ENCODE measurements around the gene CDKN2A. TPM values are rescaled to one million over a fixed set of nuclear protein-coding genes. Genes with fewer than 3 reads are reported as not detected.
"Not testable (repeated sequence)": the region's sequence is repeated elsewhere in the genome, so short reads cannot be mapped to it uniquely, and the experiment has no call there.

CDKN2A gene
- polyA plus RNA-seq, 1 donor: 0.35 TPM

DNA sequence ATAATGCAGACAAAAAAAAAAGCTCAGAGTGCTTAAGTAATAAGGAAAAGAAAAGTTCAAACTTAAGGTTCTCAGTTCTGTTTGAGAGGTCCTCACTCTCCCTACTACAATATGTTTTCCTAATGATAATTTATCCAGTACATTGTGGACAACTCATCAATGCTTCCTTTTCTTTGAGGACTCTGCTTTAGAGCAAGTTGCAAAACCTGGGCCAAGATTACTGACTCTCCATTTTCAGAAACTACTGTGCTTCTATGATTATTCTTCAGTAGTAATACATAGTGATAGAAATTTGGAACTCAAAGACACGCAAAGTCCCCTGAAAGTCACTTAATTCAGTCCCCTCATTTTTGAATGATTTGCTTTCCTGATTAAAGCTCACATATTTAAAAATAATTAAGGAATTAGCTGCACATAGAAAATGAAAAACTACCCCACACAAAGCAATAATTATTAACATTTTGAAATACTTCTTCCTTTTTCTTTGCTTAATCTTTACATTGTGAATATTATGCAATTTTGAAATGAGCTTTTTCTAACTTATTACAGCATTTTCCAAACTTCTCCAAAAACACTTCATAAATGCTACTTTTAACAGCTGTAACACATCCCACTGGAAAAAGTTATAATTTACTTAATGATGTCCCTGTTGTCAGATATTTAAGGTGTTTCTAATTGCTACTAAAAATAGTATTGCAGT is 11.2 kb downstream of the CDKN2A start:
- DNase-seq: no peak

- no peak for DNase-seq
Measured at GRCh38 chr9:21982391-21982790, 11.8 kb downstream of the CDKN2A start.

DNA sequence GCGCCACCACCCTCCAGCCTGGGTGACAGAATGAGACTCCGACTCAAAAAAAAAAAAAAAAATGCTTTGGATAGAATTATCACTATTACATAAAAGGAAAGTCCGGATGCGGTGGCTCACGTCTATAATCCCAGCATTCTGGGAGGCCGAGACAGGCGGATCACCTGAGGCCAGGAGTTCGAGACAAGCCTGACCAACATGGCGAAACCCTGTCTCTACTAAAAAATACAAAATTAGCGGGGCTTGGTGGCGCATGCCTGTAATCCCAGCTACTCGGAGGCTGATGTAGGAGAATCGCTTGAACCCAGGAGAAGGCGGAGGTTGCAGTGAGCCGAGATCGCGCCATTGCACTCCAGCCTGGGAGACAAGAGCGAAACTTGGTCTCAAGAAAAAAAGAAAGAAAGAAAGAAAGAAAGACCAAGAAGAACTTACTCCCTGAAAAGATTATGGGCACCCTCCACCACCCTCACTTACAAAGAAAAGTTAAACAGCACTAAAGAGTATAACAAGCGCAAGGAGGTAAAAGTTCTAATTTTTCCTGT is 17.8 kb downstream of the CDKN2A start:
- no peak for DNase-seq

DNA sequence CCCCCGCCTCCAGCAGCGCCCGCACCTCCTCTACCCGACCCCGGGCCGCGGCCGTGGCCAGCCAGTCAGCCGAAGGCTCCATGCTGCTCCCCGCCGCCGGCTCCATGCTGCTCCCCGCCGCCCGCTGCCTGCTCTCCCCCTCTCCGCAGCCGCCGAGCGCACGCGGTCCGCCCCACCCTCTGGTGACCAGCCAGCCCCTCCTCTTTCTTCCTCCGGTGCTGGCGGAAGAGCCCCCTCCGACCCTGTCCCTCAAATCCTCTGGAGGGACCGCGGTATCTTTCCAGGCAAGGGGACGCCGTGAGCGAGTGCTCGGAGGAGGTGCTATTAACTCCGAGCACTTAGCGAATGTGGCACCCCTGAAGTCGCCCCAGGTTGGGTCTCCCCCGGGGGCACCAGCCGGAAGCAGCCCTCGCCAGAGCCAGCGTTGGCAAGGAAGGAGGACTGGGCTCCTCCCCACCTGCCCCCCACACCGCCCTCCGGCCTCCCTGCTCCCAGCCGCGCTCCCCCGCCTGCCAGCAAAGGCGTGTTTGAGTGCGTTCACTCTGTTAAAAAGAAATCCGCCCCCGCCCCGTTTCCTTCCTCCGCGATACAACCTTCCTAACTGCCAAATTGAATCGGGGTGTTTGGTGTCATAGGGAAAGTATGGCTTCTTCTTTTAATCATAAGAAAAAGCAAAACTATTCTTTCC is 19.3 kb downstream of the CDKN2A start:
- no peak for DNase-seq

DNA sequence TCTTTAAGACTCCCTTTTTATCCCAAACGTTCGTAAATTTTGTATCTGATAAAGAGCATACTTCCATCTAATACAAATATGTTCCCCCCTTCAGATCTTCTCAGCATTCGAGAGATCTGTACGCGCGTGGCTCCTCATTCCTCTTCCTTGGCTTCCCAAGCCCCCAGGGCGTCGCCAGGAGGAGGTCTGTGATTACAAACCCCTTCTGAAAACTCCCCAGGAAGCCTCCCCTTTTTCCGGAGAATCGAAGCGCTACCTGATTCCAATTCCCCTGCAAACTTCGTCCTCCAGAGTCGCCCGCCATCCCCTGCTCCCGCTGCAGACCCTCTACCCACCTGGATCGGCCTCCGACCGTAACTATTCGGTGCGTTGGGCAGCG is 19.9 kb downstream of the CDKN2A start:
- DNase-seq: no peak

GRCh38 chr9:21972361-21972760 is 21.8 kb downstream of the CDKN2A start:
- no peak for DNase-seq

DNA sequence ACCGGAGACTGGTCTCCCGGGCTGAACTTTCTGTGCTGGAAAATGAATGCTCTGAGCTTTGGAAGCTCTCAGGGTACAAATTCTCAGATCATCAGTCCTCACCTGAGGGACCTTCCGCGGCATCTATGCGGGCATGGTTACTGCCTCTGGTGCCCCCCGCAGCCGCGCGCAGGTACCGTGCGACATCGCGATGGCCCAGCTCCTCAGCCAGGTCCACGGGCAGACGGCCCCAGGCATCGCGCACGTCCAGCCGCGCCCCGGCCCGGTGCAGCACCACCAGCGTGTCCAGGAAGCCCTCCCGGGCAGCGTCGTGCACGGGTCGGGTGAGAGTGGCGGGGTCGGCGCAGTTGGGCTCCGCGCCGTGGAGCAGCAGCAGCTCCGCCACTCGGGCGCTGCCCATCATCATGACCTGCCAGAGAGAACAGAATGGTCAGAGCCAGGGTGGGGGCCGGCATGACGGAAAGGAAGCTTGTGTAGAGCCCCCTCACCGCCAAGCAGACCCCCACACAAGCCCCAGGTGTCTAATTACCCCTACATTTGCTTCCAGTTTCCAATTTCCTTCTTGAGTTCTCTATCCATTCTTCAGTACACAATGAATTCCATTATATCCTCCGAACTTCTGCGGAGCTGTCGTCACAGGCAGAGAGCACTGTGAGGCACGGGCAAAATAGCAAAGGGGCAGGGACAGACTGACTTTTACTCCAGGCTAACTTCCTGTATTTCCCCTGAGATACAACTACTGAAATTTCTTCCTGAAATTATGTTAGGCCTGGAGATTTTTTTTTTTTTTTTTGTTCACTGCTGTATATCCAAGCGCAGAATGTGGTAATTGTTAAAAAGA is 23.2 kb downstream of the CDKN2A start:
- DNase-seq: no peak

DNA sequence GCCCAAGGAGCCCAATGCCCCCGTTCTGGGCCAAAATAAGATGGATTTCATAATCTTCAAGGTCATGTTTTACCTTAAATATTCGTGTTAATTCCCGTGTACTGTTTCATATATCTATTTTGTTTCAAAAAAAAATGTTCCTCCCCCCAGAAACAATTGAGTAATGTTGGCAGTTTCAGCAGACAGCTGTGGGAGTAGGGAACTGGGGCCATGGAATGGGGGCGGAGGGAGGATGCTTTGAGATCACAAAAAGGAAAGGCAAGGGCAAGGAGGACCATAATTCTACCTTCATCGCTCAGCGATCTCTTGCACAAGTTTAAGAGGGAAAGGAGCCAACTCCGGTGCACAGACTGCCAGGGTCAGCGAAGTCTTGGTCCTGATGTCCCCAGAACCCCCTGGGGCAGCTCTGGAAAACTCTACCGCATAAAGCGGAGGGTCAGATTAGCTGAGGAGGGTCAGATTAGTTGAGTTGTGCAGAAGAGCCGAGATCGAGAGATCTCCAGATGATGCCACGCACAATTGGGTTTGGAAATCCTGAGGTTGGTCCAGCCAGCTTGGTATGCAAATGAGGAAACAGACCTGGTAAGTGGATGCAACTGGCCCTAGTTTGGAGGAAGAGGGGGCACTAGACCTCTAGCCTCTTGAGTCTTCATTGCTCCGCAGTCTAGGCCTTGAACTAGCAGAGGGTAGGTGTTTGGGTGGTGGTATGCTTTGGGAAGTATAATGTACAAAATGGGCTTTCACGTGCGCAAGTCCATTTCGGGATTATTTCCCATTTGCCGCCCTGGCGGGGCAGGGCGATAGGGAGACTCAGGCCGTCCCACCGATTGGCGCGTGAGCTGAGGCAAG is 24.0 kb downstream of the CDKN2A start:
- DNase-seq: no peak

GRCh38 chr9:21969011-21969940 is 24.9 kb downstream of the CDKN2A start:
- no peak for DNase-seq

GRCh38 chr9:21968331-21969010 is 25.7 kb downstream of the CDKN2A start:
- DNase-seq: no peak

DNA sequence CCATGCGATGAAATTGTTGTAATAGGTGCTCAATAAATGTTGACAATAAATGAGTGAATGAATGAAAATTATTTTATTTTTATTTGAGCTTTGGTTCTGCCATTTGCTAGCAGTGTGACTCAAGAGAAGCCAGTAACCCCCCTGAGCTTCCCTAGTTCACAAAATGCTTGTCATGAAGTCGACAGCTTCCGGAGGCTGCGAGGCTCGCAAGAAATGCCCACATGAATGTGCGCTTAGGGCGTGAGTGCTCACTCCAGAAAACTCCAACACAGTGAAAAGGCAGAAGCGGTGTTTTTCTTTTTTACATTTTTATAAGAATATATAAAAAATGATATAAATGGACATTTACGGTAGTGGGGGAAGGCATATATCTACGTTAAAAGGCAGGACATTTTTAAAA is 26.5 kb downstream of the CDKN2A start:
- no peak for DNase-seq

- DNase-seq: no peak
Measured at GRCh38 chr9:21967169-21967568, 27.0 kb downstream of the CDKN2A start.

DNA sequence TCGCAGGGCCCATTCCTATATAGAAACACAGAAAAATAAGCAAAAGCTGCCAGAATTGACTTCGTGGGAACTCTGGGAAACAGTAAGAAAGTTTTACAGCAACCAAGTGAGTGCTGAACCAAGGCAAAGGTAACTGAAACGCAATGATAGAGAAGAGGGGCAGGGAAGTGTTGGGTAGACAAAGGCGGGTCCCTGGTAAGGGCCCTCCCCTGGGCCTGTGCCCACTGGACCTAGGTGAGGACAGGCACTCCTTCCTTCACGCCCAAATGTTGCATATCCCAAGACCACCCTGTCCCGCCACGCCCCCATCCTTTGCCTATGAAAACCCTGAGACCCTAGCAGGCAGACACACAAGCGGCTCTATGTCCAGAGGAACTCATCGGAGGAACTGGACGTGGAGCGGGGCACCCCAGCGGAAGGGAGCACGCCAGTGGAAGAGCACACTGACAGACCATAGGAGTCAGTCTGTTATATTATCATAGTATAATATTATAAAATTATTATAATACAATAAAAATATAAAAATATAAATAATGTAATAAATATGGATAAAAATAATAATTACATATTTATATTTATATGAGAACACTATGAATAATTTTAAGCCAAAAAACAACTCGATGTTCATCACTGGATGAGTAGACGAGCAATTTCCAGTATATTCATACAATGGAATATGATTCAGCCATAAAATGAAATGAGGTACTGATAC is 27.9 kb downstream of the CDKN2A start:
- DNase-seq: no peak

GRCh38 chr9:21965401-21965951 is 28.7 kb downstream of the CDKN2A start:
- DNase-seq: no peak

- no peak for DNase-seq
Measured at GRCh38 chr9:21964925-21965385, 29.2 kb downstream of the CDKN2A start.

DNA sequence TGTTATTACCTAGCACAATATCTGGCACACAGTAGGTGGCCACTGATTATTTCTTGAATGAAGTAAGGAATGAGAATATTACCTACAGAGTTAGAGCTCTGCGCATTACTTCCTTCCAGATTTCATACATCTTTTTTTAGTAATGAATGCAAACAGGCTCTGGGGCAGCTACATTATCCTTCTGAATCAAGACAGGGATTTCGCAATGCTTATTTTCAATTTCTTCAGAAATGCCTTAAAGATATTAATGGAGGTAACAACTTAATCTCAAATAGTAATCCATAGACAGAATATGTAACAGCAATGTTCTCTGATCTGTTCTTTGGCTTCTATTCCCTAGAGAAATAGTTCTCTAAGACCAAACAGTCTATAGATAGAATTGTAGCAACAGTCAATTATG is 32.6 kb downstream of the CDKN2A start:
- no peak for DNase-seq

- DNase-seq: not testable (repeated sequence)
Measured at GRCh38 chr9:21959268-21959667, 34.9 kb downstream of the CDKN2A start.

DNA sequence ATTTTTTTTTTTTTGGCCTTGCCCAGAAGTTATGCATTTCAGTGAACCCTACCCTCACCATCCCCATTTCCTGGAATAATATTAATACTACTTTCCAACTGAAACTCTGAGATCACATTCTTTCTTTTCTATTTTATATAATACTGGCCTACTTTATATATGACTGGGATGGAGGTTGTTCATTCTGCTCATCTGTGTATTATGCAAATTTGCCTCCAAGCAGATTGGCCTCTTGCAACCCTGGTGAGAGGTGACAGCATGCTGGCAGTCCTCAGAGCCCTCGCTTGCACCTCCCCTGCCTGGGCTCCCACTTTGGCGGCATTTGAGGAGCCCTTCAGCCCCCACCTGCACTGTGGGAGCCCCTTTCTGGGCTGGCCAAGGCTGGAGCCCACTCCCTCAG is 35.4 kb downstream of the CDKN2A start:
- no peak for DNase-seq

DNA sequence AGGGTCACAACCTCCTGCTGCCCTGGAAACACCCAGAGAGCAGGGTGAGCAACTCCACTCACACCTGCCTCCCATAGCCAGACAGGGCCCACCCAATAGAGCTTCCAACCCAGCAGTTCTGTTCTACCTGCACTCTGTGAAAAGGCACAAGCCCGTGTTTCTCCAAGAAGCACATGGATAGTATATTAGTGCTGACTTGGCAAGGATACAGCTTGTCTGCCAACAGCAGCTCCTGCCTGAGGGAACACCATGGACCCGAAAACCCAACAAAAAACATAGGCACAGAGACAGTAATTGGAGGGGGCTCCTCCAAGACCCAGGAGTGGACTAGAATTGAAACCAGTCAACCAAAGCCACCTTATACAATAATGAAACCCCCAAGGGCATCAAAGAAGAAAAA is 48.6 kb downstream of the CDKN2A start:
- no peak for DNase-seq
